Thyroid gland (tissue), 4 donors: Measurements from ENCODE around the gene KYAT1.

Experiments used
- CTCF ChIP-seq, 6 experiments: fragments of 200-600 bp in 3 of 6; fragments of 450-650 bp in 3 of 6; sonication (generic) in 3 of 6; IDR thresholded peaks; one replicate each; pipeline ENCODE4 v1.5.1; 2016 to 2019; ENCODE audit warnings: antibody characterized with exemption in 6 of 6, mild to moderate bottlenecking in 2 of 6, inconsistent platforms in 1 of 6, moderate library complexity in 1 of 6
- POLR2A ChIP-seq, 2 donors: fragments of 450-650 bp; IDR thresholded peaks; one replicate each; pipeline ENCODE4 v1.6.1; 2017; ENCODE audit warnings: antibody characterized with exemption in 2 of 2, mild to moderate bottlenecking in 2 of 2, moderate library complexity in 1 of 2

- no peak for TF ChIP-seq CTCF (IDR thresholded peaks at IDR 0.05)
- peak in 1 of 2 donors; percentile 78 for TF ChIP-seq POLR2A (IDR thresholded peaks at IDR 0.05)
Measured at GRCh38 chr9:128917151-128917849, 35.5 kb upstream of the KYAT1 start.
